Liver (tissue), 9 donors: Measurements from ENCODE around the gene FAM204A. TPM values are rescaled to one million over a fixed set of nuclear protein-coding genes. Genes with fewer than 3 reads are reported as not detected.

Source experiments
- DNase-seq: peaks from one replicate; pipeline ENCODE4 v3.0.0-alpha.2; 2017; ENCODE audit warnings: low spot score
- H3K27ac ChIP-seq, 2 donors: one replicate each; pipeline ENCODE4 v1.7.0; 2013; ENCODE audit warnings: inconsistent platforms in 2 of 2, low read length in 2 of 2, control low read depth in 1 of 2, low read depth in 1 of 2, mild to moderate bottlenecking in 1 of 2
- H3K27me3 ChIP-seq, 4 donors: one replicate each; pipeline versions ENCODE4 v1.6.1 to v1.7.0; 2013; ENCODE audit warnings: low read length in 3 of 4, inconsistent platforms in 1 of 4, mild to moderate bottlenecking in 1 of 4, moderate library complexity in 1 of 4; ENCODE audit not compliant: control insufficient read depth in 4 of 4, insufficient read depth in 4 of 4
- H3K36me3 ChIP-seq, 4 donors: one replicate each; pipeline versions ENCODE4 v1.6.1 to v1.7.0; 2013; ENCODE audit warnings: low read length in 3 of 4, mild to moderate bottlenecking in 3 of 4, low read depth in 1 of 4, moderate library complexity in 1 of 4; ENCODE audit not compliant: control insufficient read depth in 4 of 4, insufficient read depth in 3 of 4
- H3K4me1 ChIP-seq, 4 donors: one replicate each; pipeline versions ENCODE4 v1.6.1 to v1.7.0; 2013; ENCODE audit warnings: low read length in 3 of 4, mild to moderate bottlenecking in 3 of 4, moderate library complexity in 1 of 4; ENCODE audit not compliant: control insufficient read depth in 4 of 4, insufficient read depth in 4 of 4
- H3K4me3 ChIP-seq, 3 donors: one replicate each; pipeline versions ENCODE4 v1.6.1 to v1.7.0; 2013; ENCODE audit warnings: low read length in 3 of 3, control low read depth in 1 of 3, low read depth in 1 of 3, mild to moderate bottlenecking in 1 of 3
- H3K9ac ChIP-seq, 2 donors: one replicate each; pipeline ENCODE4 v1.7.0; 2013; ENCODE audit warnings: low read length in 2 of 2, mild to moderate bottlenecking in 2 of 2, moderate library complexity in 2 of 2, control low read depth in 1 of 2, low read depth in 1 of 2
- H3K9me3 ChIP-seq, 4 donors: one replicate each; pipeline versions ENCODE4 v1.6.1 to v1.7.0; 2013; ENCODE audit warnings: low read length in 3 of 4; ENCODE audit not compliant: control insufficient read depth in 4 of 4
- ATF3 ChIP-seq: IDR thresholded peaks from 2 replicates; pipeline ENCODE4 v1.6.1; 2016; ENCODE audit warnings: antibody characterized with exemption
- CTCF ChIP-seq: fragments of 150-350 bp; IDR thresholded peaks from 2 replicates; pipeline ENCODE4 v1.5.1; 2017; ENCODE audit warnings: improper control_type of control experiment, low read depth, low read length; ENCODE audit not compliant: missing input control
- EGR1 ChIP-seq, 2 donors: IDR thresholded peaks; 2 replicates each; pipeline ENCODE4 v1.6.1; 2016 to 2018; ENCODE audit warnings: antibody characterized with exemption in 2 of 2, low read depth in 2 of 2
- FOXA1 ChIP-seq: IDR thresholded peaks from 2 replicates; pipeline ENCODE4 v1.6.1; 2016; ENCODE audit warnings: antibody characterized with exemption
- FOXA2 ChIP-seq: IDR thresholded peaks from 2 replicates; pipeline ENCODE4 v1.6.1; 2016; ENCODE audit warnings: antibody characterized with exemption
- GABPA ChIP-seq, 2 donors: IDR thresholded peaks in 1 of 2; conservative IDR thresholded peaks in 1 of 2; 2 replicates each; pipeline ENCODE4 v1.6.1; 2016; ENCODE audit warnings: antibody characterized with exemption in 2 of 2, mild to moderate bottlenecking in 1 of 2, moderate library complexity in 1 of 2
- HNF4A ChIP-seq, 2 donors: conservative IDR thresholded peaks; 2 replicates each; pipeline ENCODE4 v1.6.1; 2016; ENCODE audit warnings: antibody characterized with exemption in 2 of 2, mild to moderate bottlenecking in 2 of 2
- HNF4G ChIP-seq: IDR thresholded peaks from 2 replicates; pipeline ENCODE4 v1.6.1; 2016; ENCODE audit warnings: antibody characterized with exemption
- JUND ChIP-seq, 2 donors: IDR thresholded peaks; 2 replicates each; pipeline ENCODE4 v1.6.1; 2016; ENCODE audit warnings: antibody characterized with exemption in 2 of 2
- MAX ChIP-seq: IDR thresholded peaks from 2 replicates; pipeline ENCODE4 v1.6.1; 2016; ENCODE audit warnings: antibody characterized with exemption
- NR2F2 ChIP-seq: IDR thresholded peaks from 2 replicates; pipeline ENCODE4 v1.6.1; 2016; ENCODE audit warnings: antibody characterized with exemption
- RAD21 ChIP-seq, 2 donors: IDR thresholded peaks; 2 replicates each; pipeline ENCODE4 v1.6.1; 2016; ENCODE audit warnings: antibody characterized with exemption in 2 of 2, mild to moderate bottlenecking in 2 of 2
- REST ChIP-seq: IDR thresholded peaks from 2 replicates; pipeline ENCODE4 v1.6.1; 2016; ENCODE audit warnings: antibody characterized with exemption, mild to moderate bottlenecking
- RXRA ChIP-seq, 2 donors: IDR thresholded peaks; 2 replicates each; pipeline ENCODE4 v1.6.1; 2017 to 2018; ENCODE audit warnings: antibody characterized with exemption in 2 of 2, mild to moderate bottlenecking in 1 of 2
- SP1 ChIP-seq: IDR thresholded peaks from 2 replicates; pipeline ENCODE4 v1.6.1; 2018; ENCODE audit warnings: antibody characterized with exemption, mild to moderate bottlenecking
- TAF1 ChIP-seq: conservative IDR thresholded peaks from 2 replicates; pipeline ENCODE4 v1.6.1; 2016; ENCODE audit warnings: antibody characterized with exemption, mild to moderate bottlenecking
- YY1 ChIP-seq: IDR thresholded peaks from 2 replicates; pipeline ENCODE4 v1.6.1; 2016; ENCODE audit warnings: antibody characterized with exemption, mild to moderate bottlenecking
- ZBTB33 ChIP-seq: IDR thresholded peaks from 2 replicates; pipeline ENCODE4 v1.6.1; 2016; ENCODE audit warnings: antibody characterized with exemption
- WGBS: extraction: QIAGEN DNeasy Blood & Tissue Kit; methylation state at CpG from one replicate; pipeline ENCODE4 v1.1.7; 2013; 5-methylcytosine and 5-hydroxymethylcytosine counted together
- polyA plus RNA-seq, 2 donors: library from polyadenylated mRNA; stranded (reverse) in 1 of 2; unstranded in 1 of 2; fragments of 200-250 nt in 1 of 2; fragments of >200 nt in 1 of 2; fragmentation: Nextera tagmentation in 1 of 2; extraction: Ambion mirVana in 1 of 2; gene quantifications; one replicate each; pipeline versions ENCODE4 v1.2.1 to v1.2.3, GENCODE V29; 2013 to 2015
- total RNA-seq, 2 donors: library from RNA; depleted of rRNA; stranded (reverse); fragments of >200 nt; gene quantifications; one replicate each; pipeline ENCODE4 v1.2.3, GENCODE V29; 2014
- donor health status: healthy.
- donor health status: healthy.
- donor health status: healthy.
- donor health status: healthy.
- donor health status: healthy.

FAM204A gene
- total and polyA plus RNA-seq, 4 donors: 17.4 to 22.8 (median 21.3) TPM

- no peak for TF ChIP-seq REST
- TF ChIP-seq RAD21 (IDR thresholded peaks at IDR 0.05): no peak
- TF ChIP-seq MAX: no peak
- no peak for TF ChIP-seq FOXA1
Observed at GRCh38 chr10:118342638-118343020, 505 bp upstream of the FAM204A start (continued).

GRCh38 chr10:118340486-118340885, 1.6 kb downstream of the FAM204A start:
- H3K9ac ChIP-seq: no peak overlapping the region
- DNase-seq: no peak
- WGBS: 95% methylated on average over 2 of the region's 2 CpGs
- H3K9me3 ChIP-seq: no peaks in the 10 kb centered on the region
- H3K4me3 ChIP-seq: no peak overlapping the region
- H3K4me1 ChIP-seq: peaks cover 2 to 20% (median 17%) of the 10 kb centered on the region in 4 donors
- no peaks in the 10 kb centered on the region for H3K27me3 ChIP-seq
- H3K27ac ChIP-seq: no peak overlapping the region
- peaks cover 0 to 7% (median 4%) of the 10 kb centered on the region in 4 donors for H3K36me3 ChIP-seq
- TF ChIP-seq FOXA2 (no peak), NR2F2 (no peak), GABPA (IDR thresholded peaks at IDR 0.05 in 1 of 2, conservative IDR thresholded peaks at IDR 0.05 in 1 of 2) (no peak), TAF1 (no peak), ZBTB33 (no peak), JUND (IDR thresholded peaks at IDR 0.05) (no peak), FOXA1 (no peak)

- H3K36me3 ChIP-seq: peaks cover 0 to 16% (median 13%) of the 10 kb centered on the region in 4 donors
- no peak for DNase-seq
- H3K9me3 ChIP-seq: no peaks in the 10 kb centered on the region
- H3K4me3 ChIP-seq: no peak overlapping the region
- peaks cover 2 to 20% (median 17%) of the 10 kb centered on the region in 4 donors for H3K4me1 ChIP-seq
- H3K27ac ChIP-seq: no peak overlapping the region
- 91% methylated on average over 3 of the region's 3 CpGs for WGBS
- no peak overlapping the region for H3K9ac ChIP-seq
- H3K27me3 ChIP-seq: no peaks in the 10 kb centered on the region
- TF ChIP-seq TAF1 (no peak), FOXA2 (no peak), HNF4G (no peak), YY1 (no peak), REST (no peak), ATF3 (no peak), CTCF (no peak), RXRA (IDR thresholded peaks at IDR 0.05) (no peak), JUND (IDR thresholded peaks at IDR 0.05) (no peak), GABPA (IDR thresholded peaks at IDR 0.05 in 1 of 2, conservative IDR thresholded peaks at IDR 0.05 in 1 of 2) (no peak), NR2F2 (no peak), HNF4A (conservative IDR thresholded peaks at IDR 0.05) (no peak), EGR1 (IDR thresholded peaks at IDR 0.05; ENCODE audit: low read depth in 2 of 2) (no peak), MAX (no peak), RAD21 (IDR thresholded peaks at IDR 0.05) (no peak), SP1 (no peak), FOXA1 (no peak)
Observed at GRCh38 chr10:118339111-118339510, 3.0 kb downstream of the FAM204A start.
